IMR-90 (cell line): ENCODE measurements around the gene EIF4ENIF1. TPM values are rescaled to one million over a fixed set of nuclear protein-coding genes. Genes with fewer than 3 reads are reported as not detected.

Source experiments
- ATAC-seq: fragments of 200-7000 bp; cut with Tn5 transposase; 2 replicates; pipeline ENCODE4 v1.9.1; 2020; ENCODE audit warnings: low read depth, mild to moderate bottlenecking, moderate library complexity
- BruUV-seq: library from RNA; stranded (reverse); fragments of 400-500 nt; replicated peaks from 2 replicates; lab custom pipeline; 2021; lab: Mats Ljungman, UMichigan
- CTCF ChIA-PET: fragments of 300-600 bp; formaldehyde crosslinking; extraction: SDS; loops from one replicate; lab custom pipeline; 2021; ENCODE audit warnings: antibody characterized with exemption; lab: Yijun Ruan, JAX
- POLR2A ChIA-PET: fragments of 300-600 bp; sonication (Branson Sonifier 250); formaldehyde crosslinking; loops from one replicate; lab custom pipeline; 2022; ENCODE audit warnings: antibody characterized with exemption; ENCODE audit not compliant: unreplicated experiment; lab: Charles Lee
- DNase-seq: peaks from one replicate; pipeline ENCODE4 v3.0.0; 2013
- H2AFZ ChIP-seq: replicated peaks from 2 replicates; pipeline ENCODE3; 2013; ENCODE audit warnings: low read length, mild to moderate bottlenecking; ENCODE audit not compliant: poor library complexity
- H2AK5ac ChIP-seq: 2 replicates; pipeline ENCODE4 v1.6.1; 2013; ENCODE audit warnings: low read depth, low read length, inconsistent platforms
- H2AK9ac ChIP-seq: replicated peaks from 2 replicates; pipeline ENCODE3; 2013; ENCODE audit warnings: mild to moderate bottlenecking, low read depth, low read length, moderate library complexity; ENCODE audit not compliant: poor library complexity
- H2BK120ac ChIP-seq: 2 replicates; pipeline ENCODE4 v1.6.1; 2013; ENCODE audit warnings: low read depth, low read length, inconsistent platforms
- H2BK15ac ChIP-seq: 3 replicates; pipeline ENCODE4 v1.6.1; 2013; ENCODE audit warnings: low read depth, low read length, inconsistent platforms
- H2BK20ac ChIP-seq: 2 replicates; pipeline ENCODE4 v1.6.1; 2013; ENCODE audit warnings: low read depth, mild to moderate bottlenecking, inconsistent platforms, low read length, moderate library complexity
- H2BK5ac ChIP-seq: 2 replicates; pipeline ENCODE4 v1.6.1; 2013; ENCODE audit warnings: mild to moderate bottlenecking, low read depth, low read length, inconsistent platforms; ENCODE audit not compliant: poor library complexity, severe bottlenecking
- H3K14ac ChIP-seq: replicated peaks from 2 replicates; pipeline ENCODE4 v1.6.1; 2013; ENCODE audit warnings: low read depth, low read length, inconsistent platforms
- H3K18ac ChIP-seq: 2 replicates; pipeline ENCODE4 v1.6.1; 2013; ENCODE audit warnings: low read depth, low read length, control low read depth
- H3K23ac ChIP-seq: 2 replicates; pipeline ENCODE4 v1.6.1; 2013; ENCODE audit warnings: low read depth, low read length, inconsistent platforms
- H3K27ac ChIP-seq: 2 replicates; pipeline ENCODE4 v1.5.1; 2013; ENCODE audit warnings: mild to moderate bottlenecking, control low read depth, low read length; ENCODE audit not compliant: insufficient read depth
- H3K27me3 ChIP-seq: 2 replicates; pipeline ENCODE4 v1.6.1; 2013; ENCODE audit warnings: low read length; ENCODE audit not compliant: control insufficient read depth, insufficient read depth
- H3K36me3 ChIP-seq: 2 replicates; pipeline ENCODE4 v1.6.1; 2013; ENCODE audit warnings: low read length, mixed read lengths; ENCODE audit not compliant: control insufficient read depth, insufficient read depth
- H3K4ac ChIP-seq: 2 replicates; pipeline ENCODE4 v1.6.1; 2013; ENCODE audit warnings: low read depth, low read length, inconsistent platforms
- H3K4me1 ChIP-seq: 2 replicates; pipeline ENCODE4 v1.6.1; 2013; ENCODE audit warnings: low read length, mixed read lengths; ENCODE audit not compliant: control insufficient read depth, insufficient read depth
- H3K4me2 ChIP-seq: 2 replicates; pipeline ENCODE4 v1.6.1; 2013; ENCODE audit warnings: low read depth, mild to moderate bottlenecking, control low read depth, low read length, moderate library complexity
- H3K4me3 ChIP-seq: 2 replicates; pipeline ENCODE4 v1.5.1; 2013; ENCODE audit warnings: low read depth, mild to moderate bottlenecking, control low read depth, low read length, moderate library complexity; ENCODE audit not compliant: insufficient read depth
- H3K56ac ChIP-seq: 2 replicates; pipeline ENCODE4 v1.6.1; 2013; ENCODE audit warnings: low read length, inconsistent platforms; ENCODE audit not compliant: insufficient read depth; ENCODE audit errors: extremely low read depth
- H3K79me1 ChIP-seq, 2 experiments: 2 replicates each; pipeline ENCODE4 v1.6.1; 2013; ENCODE audit warnings: low read length in 2 of 2, inconsistent platforms in 1 of 2, low read depth in 1 of 2
- H3K9ac ChIP-seq: 2 replicates; pipeline ENCODE4 v1.6.1; 2013; ENCODE audit warnings: low read depth, low read length, control low read depth
- H3K9me1 ChIP-seq: 2 replicates; pipeline ENCODE4 v1.6.1; 2013; ENCODE audit warnings: low read length, inconsistent platforms; ENCODE audit not compliant: insufficient read depth
- H3K9me3 ChIP-seq: 2 replicates; pipeline ENCODE4 v1.6.1; 2013; ENCODE audit warnings: low read length; ENCODE audit not compliant: control insufficient read depth, insufficient read depth
- H4K20me1 ChIP-seq: 2 replicates; pipeline ENCODE4 v1.6.1; 2013; ENCODE audit warnings: low read length, inconsistent platforms; ENCODE audit not compliant: insufficient read depth
- H4K5ac ChIP-seq: 2 replicates; pipeline ENCODE4 v1.6.1; 2013; ENCODE audit warnings: mild to moderate bottlenecking, low read depth, low read length, control low read depth
- H4K8ac ChIP-seq, 2 experiments: 2 replicates each; pipeline ENCODE4 v1.6.1; 2013; ENCODE audit warnings: low read depth in 2 of 2, low read length in 2 of 2, control low read depth in 1 of 2, inconsistent platforms in 1 of 2
- H4K91ac ChIP-seq: 2 replicates; pipeline ENCODE4 v1.6.1; 2013; ENCODE audit warnings: low read depth, low read length, inconsistent platforms; ENCODE audit not compliant: insufficient read depth
- BHLHE40 ChIP-seq: fragments of 150-350 bp; IDR thresholded peaks from 2 replicates; pipeline ENCODE4 v1.6.1; 2016; ENCODE audit warnings: mild to moderate bottlenecking, low read depth, low read length
- CEBPB ChIP-seq: IDR thresholded peaks from 2 replicates; pipeline ENCODE4 v1.6.1; 2012; ENCODE audit warnings: low read depth, low read length, improper control_type of control experiment
- CHD1 ChIP-seq: IDR thresholded peaks from 2 replicates; pipeline ENCODE4 v1.6.1; 2012; ENCODE audit warnings: low read depth, low read length, improper control_type of control experiment
- CTCF ChIP-seq: conservative IDR thresholded peaks from 2 replicates; pipeline ENCODE4 v1.5.1; 2012; ENCODE audit warnings: mild to moderate bottlenecking, low read depth, low read length, improper control_type of control experiment
- FOS ChIP-seq: fragments of 150-350 bp; IDR thresholded peaks from 2 replicates; pipeline ENCODE4 v1.6.1; 2016; ENCODE audit warnings: low read depth, low read length
- MAFK ChIP-seq: IDR thresholded peaks from 2 replicates; pipeline ENCODE4 v1.6.1; 2012; ENCODE audit warnings: low read depth, low read length, improper control_type of control experiment
- MAZ ChIP-seq: IDR thresholded peaks from 2 replicates; pipeline ENCODE4 v1.6.1; 2012; ENCODE audit warnings: low read depth, mild to moderate bottlenecking, low read length, improper control_type of control experiment, moderate library complexity, borderline replicate concordance
- MXI1 ChIP-seq: IDR thresholded peaks from 2 replicates; pipeline ENCODE4 v1.6.1; 2012; ENCODE audit warnings: low read depth, mild to moderate bottlenecking, low read length, moderate library complexity, borderline replicate concordance
- NFE2L2 ChIP-seq: fragments of 150-350 bp; IDR thresholded peaks from 2 replicates; pipeline ENCODE4 v1.6.1; 2016; ENCODE audit warnings: low read depth, mild to moderate bottlenecking, low read length
- POLR2A ChIP-seq: IDR thresholded peaks from 2 replicates; pipeline ENCODE4 v1.6.1; 2012; ENCODE audit warnings: mild to moderate bottlenecking, low read depth, low read length
- RAD21 ChIP-seq: IDR thresholded peaks from 2 replicates; pipeline ENCODE4 v1.6.1; 2012; ENCODE audit warnings: low read length, improper control_type of control experiment
- RCOR1 ChIP-seq: IDR thresholded peaks from 2 replicates; pipeline ENCODE4 v1.6.1; 2012; ENCODE audit warnings: mild to moderate bottlenecking, low read length, improper control_type of control experiment; ENCODE audit not compliant: insufficient replicate concordance
- RFX5 ChIP-seq: IDR thresholded peaks from 2 replicates; pipeline ENCODE4 v1.8.0; 2012; ENCODE audit warnings: low read depth, mild to moderate bottlenecking, low read length, moderate library complexity
- SMC3 ChIP-seq: fragments of 150-350 bp; IDR thresholded peaks from 2 replicates; pipeline ENCODE4 v1.6.1; 2016; ENCODE audit warnings: low read depth, mild to moderate bottlenecking, antibody characterized with exemption, low read length, moderate library complexity
- whole genome bisulfite sequencing, 2 experiments: methylation state at CpG; one replicate each; pipeline versions ENCODE4 v1.1.5 to v1.1.7; 2013; ENCODE audit warnings: missing lambda C conversion rate in 2 of 2; ENCODE audit not compliant: insufficient read length in 1 of 2; ENCODE audit errors: extremely low coverage in 2 of 2; 5-methylcytosine and 5-hydroxymethylcytosine counted together
- dilution Hi-C: fragments of 300-500 bp; cut with HindIII; formaldehyde crosslinking; loops from one replicate; pipeline ENCODE4 v1.14.3; 2018; ENCODE audit warnings: low sequenced_read_pairs; ENCODE audit not compliant: unreplicated experiment
- in situ Hi-C: fragments of 300-500 bp; cut with MboI; formaldehyde crosslinking; loops from 3 replicates; pipeline ENCODE4 v1.14.3; 2019; ENCODE audit warnings: low sequenced_read_pairs, inconsistent platforms, mixed read lengths
- intact Hi-C: fragments of 100-400 bp; cut with micrococcal nuclease; formaldehyde crosslinking; loops from 2 replicates; pipeline ENCODE4 v1.10.0; 2022
- polyA plus RNA-seq, 3 experiments: library from polyadenylated mRNA; depleted of rRNA; stranded (reverse); fragments of >200 nt; gene quantifications; 2 replicates each; pipeline ENCODE4 v1.2.3, GENCODE V29; 2012; ENCODE audit warnings: low replicate concordance in 1 of 3
- total RNA-seq: library from RNA; depleted of rRNA; stranded (reverse); fragments of >200 nt; gene quantifications from 2 replicates; pipeline ENCODE4 v1.2.3, GENCODE V29; 2012
- TF ChIP-seq, protein P1 (sequence below): fragments of 150-350 bp; IDR thresholded peaks from 2 replicates; pipeline ENCODE4 v1.6.1; 2016; ENCODE audit warnings: low read depth, mild to moderate bottlenecking, low read length, moderate library complexity, borderline replicate concordance
- TF ChIP-seq, protein P2 (sequence below): fragments of 150-350 bp; IDR thresholded peaks from 2 replicates; pipeline ENCODE4 v1.6.1; 2017; ENCODE audit warnings: mild to moderate bottlenecking, antibody characterized with exemption, low read length, low read depth

The EIF4ENIF1 gene
- total and polyA plus RNA-seq, 2 of the 4 experiments (the other 2 are of a cell fraction): 14.7 to 16.0 TPM

DNA sequence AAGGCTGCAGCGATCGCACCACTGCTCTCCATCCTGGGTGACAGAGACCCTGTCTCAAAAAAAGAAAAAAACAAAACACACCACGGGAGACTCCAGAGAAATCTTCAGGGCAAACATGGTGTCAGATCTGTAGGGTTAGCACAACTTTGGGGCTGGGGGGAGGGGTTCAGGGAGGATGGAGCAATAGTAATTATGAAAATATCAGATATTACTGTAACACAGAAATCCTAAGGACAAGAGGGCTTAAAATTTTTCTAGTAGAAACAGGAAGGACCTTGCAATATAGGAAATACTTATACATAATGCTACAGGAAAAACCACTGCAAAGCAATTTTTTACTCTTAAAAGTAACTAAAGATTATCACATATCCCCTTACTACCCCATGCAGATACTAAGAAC lies 13.8 kb downstream of the EIF4ENIF1 start:
- Histone ChIP-seq H3K27ac (peak overlapping the region; percentile 63), H3K4me1 (peaks cover 2% of the 10 kb centered on the region; the same call in 1 of the 2 replicates), H2BK5ac (peak overlapping the region; percentile 31), H4K91ac (no peak overlapping the region), H4K20me1 (peaks cover 28% of the 10 kb centered on the region), H2AK5ac (no peak overlapping the region), H3K79me1 (peaks cover 35 to 60% of the 10 kb centered on the region in 2 experiments), H3K27me3 (no peaks in the 10 kb centered on the region), H2BK120ac (no peak overlapping the region), H3K9me1 (0 out of 2 replicates have a peak, but pooled peaks cover 3% of the 10 kb centered on the region), H3K9me3 (no peaks in the 10 kb centered on the region), H3K4me2 (no peak overlapping the region), H2BK20ac (no peak overlapping the region), H3K4me3 (no peak overlapping the region), H3K18ac (no peak overlapping the region), H3K9ac (no peak overlapping the region), H3K36me3 (peaks cover 23% of the 10 kb centered on the region), H4K8ac (no peak overlapping the region), H3K4ac (no peak overlapping the region), H2AFZ (no peak overlapping the region), H3K23ac (no peak overlapping the region), H3K14ac (no peak overlapping the region), H4K5ac (no peak overlapping the region), H3K56ac (no peak overlapping the region), H2BK15ac (no peak overlapping the region), H2AK9ac (no peak overlapping the region)
- in situ Hi-C loops (no loop called here), intact Hi-C loops (no loop called here), dilution Hi-C loops (no loop called here)
- no peak for ATAC-seq
- TF ChIP-seq SMC3 (no peak), MXI1 (no peak), CHD1 (no peak), FOS (no peak), RFX5 (no peak), MAZ (no peak), BHLHE40 (no peak), RAD21 (no peak), RCOR1 (no peak), MAFK (no peak), CEBPB (no peak), NFE2L2 (no peak), POLR2A (no peak), CTCF (no peak)
- TF ChIP-seq, protein P1, sequence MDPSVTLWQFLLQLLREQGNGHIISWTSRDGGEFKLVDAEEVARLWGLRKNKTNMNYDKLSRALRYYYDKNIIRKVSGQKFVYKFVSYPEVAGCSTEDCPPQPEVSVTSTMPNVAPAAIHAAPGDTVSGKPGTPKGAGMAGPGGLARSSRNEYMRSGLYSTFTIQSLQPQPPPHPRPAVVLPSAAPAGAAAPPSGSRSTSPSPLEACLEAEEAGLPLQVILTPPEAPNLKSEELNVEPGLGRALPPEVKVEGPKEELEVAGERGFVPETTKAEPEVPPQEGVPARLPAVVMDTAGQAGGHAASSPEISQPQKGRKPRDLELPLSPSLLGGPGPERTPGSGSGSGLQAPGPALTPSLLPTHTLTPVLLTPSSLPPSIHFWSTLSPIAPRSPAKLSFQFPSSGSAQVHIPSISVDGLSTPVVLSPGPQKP: no peak
- TF ChIP-seq, protein P2, sequence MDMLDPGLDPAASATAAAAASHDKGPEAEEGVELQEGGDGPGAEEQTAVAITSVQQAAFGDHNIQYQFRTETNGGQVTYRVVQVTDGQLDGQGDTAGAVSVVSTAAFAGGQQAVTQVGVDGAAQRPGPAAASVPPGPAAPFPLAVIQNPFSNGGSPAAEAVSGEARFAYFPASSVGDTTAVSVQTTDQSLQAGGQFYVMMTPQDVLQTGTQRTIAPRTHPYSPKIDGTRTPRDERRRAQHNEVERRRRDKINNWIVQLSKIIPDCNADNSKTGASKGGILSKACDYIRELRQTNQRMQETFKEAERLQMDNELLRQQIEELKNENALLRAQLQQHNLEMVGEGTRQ: no peak
- no TSS peak for BruUV-seq
- WGBS, 2 experiments: no CpG with 5 or more reads among the region's 3 CpGs
- CTCF ChIA-PET: interaction anchor here (0.7 kb wide), 1 partner anchor 306 kb away, joined by 4 read pairs; no protein-coding TSS in a partner anchor
- POLR2A ChIA-PET: no interaction called here
- no peak for DNase-seq
